IPS-20b (cell line): Measurements from ENCODE around the gene ARMH1.
"Not testable (repeated sequence)": the region's sequence is repeated elsewhere in the genome, so short reads cannot be mapped to it uniquely, and the experiment has no call there.

ENCODE experiments used
- H3K27ac ChIP-seq: one replicate; pipeline ENCODE4 v1.5.1; 2013; ENCODE audit warnings: low read length
- H3K27me3 ChIP-seq: 2 replicates; pipeline ENCODE4 v1.6.1; 2013; ENCODE audit warnings: mild to moderate bottlenecking, low read length, inconsistent platforms; ENCODE audit not compliant: insufficient read depth
- H3K36me3 ChIP-seq: 2 replicates; pipeline ENCODE4 v1.6.1; 2013; ENCODE audit warnings: low read depth, mild to moderate bottlenecking, inconsistent platforms, low read length, moderate library complexity; ENCODE audit not compliant: insufficient read depth
- H3K4me1 ChIP-seq: 2 replicates; pipeline ENCODE4 v1.6.1; 2013; ENCODE audit warnings: mild to moderate bottlenecking, control low read depth, inconsistent platforms, low read length, moderate library complexity; ENCODE audit not compliant: insufficient read depth
- H3K4me3 ChIP-seq: 2 replicates; pipeline ENCODE4 v1.5.1; 2013; ENCODE audit warnings: mild to moderate bottlenecking, low read length, inconsistent platforms
- H3K9ac ChIP-seq: 2 replicates; pipeline ENCODE4 v1.6.1; 2013; ENCODE audit warnings: low read depth, mild to moderate bottlenecking, inconsistent platforms, low read length, moderate library complexity
- H3K9me3 ChIP-seq: 2 replicates; pipeline ENCODE4 v1.6.1; 2013; ENCODE audit warnings: mild to moderate bottlenecking, low read depth, low read length, inconsistent platforms; ENCODE audit not compliant: insufficient read depth

ARMH1 gene

GRCh38 chr1:44735992-44736391, 61.5 kb downstream of the ARMH1 start:
- peaks cover 4% of the 10 kb centered on the region for H3K36me3 ChIP-seq
- no peak overlapping the region for H3K27ac ChIP-seq
- no peak overlapping the region for H3K9ac ChIP-seq
- H3K4me1 ChIP-seq: peaks cover 5% of the 10 kb centered on the region; the same call in 1 of the 2 replicates
- no peaks in the 10 kb centered on the region for H3K9me3 ChIP-seq
- H3K4me3 ChIP-seq: no peak overlapping the region
- no peaks in the 10 kb centered on the region for H3K27me3 ChIP-seq

- not testable (repeated sequence) for H3K27me3 ChIP-seq, H3K9me3 ChIP-seq, H3K4me1 ChIP-seq
- Histone ChIP-seq H3K36me3 (peaks cover 28% of the 10 kb centered on the region), H3K27ac (peak overlapping the region; percentile 80), H3K4me3 (peak overlapping the region; percentile 95), H3K9ac (peak overlapping the region; percentile 82; the same call in 1 of the 2 replicates)
Observed at GRCh38 chr1:44738953-44739306, 64.4 kb downstream of the ARMH1 start.

- peak within 1 kb of the TSS; percentile 80 for H3K27ac ChIP-seq
- H3K4me3 ChIP-seq: peak within 1 kb of the TSS; percentile 95
- no peaks in the 10 kb centered on the region for H3K27me3 ChIP-seq
- peak within 1 kb of the TSS; percentile 95 for H3K9ac ChIP-seq
- peaks cover 6% of the 10 kb centered on the region; the same call in 1 of the 2 replicates for H3K4me1 ChIP-seq
- no peaks in the 10 kb centered on the region for H3K9me3 ChIP-seq
- peaks cover 34% of the 10 kb centered on the region for H3K36me3 ChIP-seq
Observed at GRCh38 chr1:44739307-44740178, 65.0 kb downstream of the ARMH1 start, which contains the start of gene KIF2C. Gene KIF2C (plus strand): TSS chr1:44739837. CDS start chr1:44739933, 96 bp downstream.

- H3K36me3 ChIP-seq: peaks cover 36% of the 10 kb centered on the region
- H3K9ac ChIP-seq: peak overlapping the region; percentile 95
- peaks cover 6% of the 10 kb centered on the region; the same call in 1 of the 2 replicates for H3K4me1 ChIP-seq
- H3K9me3 ChIP-seq: no peaks in the 10 kb centered on the region
- no peaks in the 10 kb centered on the region for H3K27me3 ChIP-seq
- H3K4me3 ChIP-seq: peak overlapping the region; percentile 95
- H3K27ac ChIP-seq: peak overlapping the region; percentile 80
Observed at GRCh38 chr1:44740179-44740617, 65.7 kb downstream of the ARMH1 start.

GRCh38 chr1:44743211-44743610, 68.7 kb downstream of the ARMH1 start:
- H3K27me3 ChIP-seq: no peaks in the 10 kb centered on the region
- no peak overlapping the region for H3K27ac ChIP-seq
- H3K9me3 ChIP-seq: no peaks in the 10 kb centered on the region
- H3K9ac ChIP-seq: no peak overlapping the region
- no peak overlapping the region for H3K4me3 ChIP-seq
- H3K4me1 ChIP-seq: peaks cover 6% of the 10 kb centered on the region; the same call in 1 of the 2 replicates
- peaks cover 66% of the 10 kb centered on the region for H3K36me3 ChIP-seq

GRCh38 chr1:44747878-44748277, 73.4 kb downstream of the ARMH1 start:
- H3K27me3 ChIP-seq: no peaks in the 10 kb centered on the region
- H3K4me3 ChIP-seq: no peak overlapping the region
- H3K4me1 ChIP-seq: no peaks in the 10 kb centered on the region
- no peaks in the 10 kb centered on the region for H3K9me3 ChIP-seq
- peaks cover 88% of the 10 kb centered on the region for H3K36me3 ChIP-seq
- no peak overlapping the region for H3K27ac ChIP-seq
- no peak overlapping the region for H3K9ac ChIP-seq

GRCh38 chr1:44757420-44757819, 82.9 kb downstream of the ARMH1 start:
- Histone ChIP-seq H3K36me3 (peaks cover 95% of the 10 kb centered on the region), H3K27me3 (no peaks in the 10 kb centered on the region), H3K9me3 (no peaks in the 10 kb centered on the region), H3K9ac (no peak overlapping the region), H3K4me3 (no peak overlapping the region), H3K4me1 (no peaks in the 10 kb centered on the region), H3K27ac (no peak overlapping the region)

GRCh38 chr1:44759077-44759476, 84.6 kb downstream of the ARMH1 start:
- no peaks in the 10 kb centered on the region for H3K4me1 ChIP-seq
- no peaks in the 10 kb centered on the region for H3K27me3 ChIP-seq
- H3K9me3 ChIP-seq: no peaks in the 10 kb centered on the region
- H3K4me3 ChIP-seq: no peak overlapping the region
- H3K36me3 ChIP-seq: peaks cover 95% of the 10 kb centered on the region
- no peak overlapping the region for H3K27ac ChIP-seq
- H3K9ac ChIP-seq: no peak overlapping the region

- Histone ChIP-seq H3K9ac (no peak overlapping the region), H3K4me3 (no peak overlapping the region), H3K4me1 (no peaks in the 10 kb centered on the region), H3K36me3 (peaks cover 93% of the 10 kb centered on the region), H3K9me3 (no peaks in the 10 kb centered on the region), H3K27me3 (no peaks in the 10 kb centered on the region), H3K27ac (no peak overlapping the region)
Observed at GRCh38 chr1:44760876-44761275, 86.4 kb downstream of the ARMH1 start.

- H3K36me3 ChIP-seq: peaks cover 62% of the 10 kb centered on the region
- not testable (repeated sequence) for H3K4me1 ChIP-seq, H3K9ac ChIP-seq, H3K4me3 ChIP-seq, H3K9me3 ChIP-seq, H3K27ac ChIP-seq, H3K27me3 ChIP-seq
Observed at GRCh38 chr1:44766421-44766820, 91.9 kb downstream of the ARMH1 start.
